Endothelial cell (in vitro differentiated cells): ENCODE measurements around the gene MCFD2. TPM values are rescaled to one million over a fixed set of nuclear protein-coding genes. Genes with fewer than 3 reads are reported as not detected.

Experiments used
- DNase-seq: peaks from one replicate; pipeline ENCODE4 v3.0.0; 2021; ENCODE audit warnings: low spot score
- H3K27ac Mint-ChIP-seq: one replicate; pipeline ENCODE4 v1.8.0; 2021; ENCODE audit warnings: mixed read lengths, inconsistent platforms; ENCODE audit not compliant: unreplicated experiment
- H3K27me3 Mint-ChIP-seq: one replicate; pipeline ENCODE4 v1.8.0; 2021; ENCODE audit warnings: mild to moderate bottlenecking, moderate library complexity, mixed read lengths, inconsistent platforms; ENCODE audit not compliant: unreplicated experiment
- H3K36me3 Mint-ChIP-seq: one replicate; pipeline ENCODE4 v1.8.0; 2021; ENCODE audit warnings: mild to moderate bottlenecking, low read depth, mixed read lengths, inconsistent platforms; ENCODE audit not compliant: unreplicated experiment
- H3K4me1 Mint-ChIP-seq: one replicate; pipeline ENCODE4 v1.8.0; 2021; ENCODE audit warnings: mild to moderate bottlenecking, mixed read lengths, inconsistent platforms; ENCODE audit not compliant: unreplicated experiment
- H3K4me3 Mint-ChIP-seq: one replicate; pipeline ENCODE4 v1.8.0; 2021; ENCODE audit warnings: mild to moderate bottlenecking, mixed read lengths, inconsistent platforms; ENCODE audit not compliant: unreplicated experiment
- H3K9me3 Mint-ChIP-seq: one replicate; pipeline ENCODE4 v1.8.0; 2021; ENCODE audit warnings: mixed read lengths, inconsistent platforms; ENCODE audit not compliant: unreplicated experiment
- total RNA-seq: library from RNA; stranded (reverse); fragmentation: NEBNext Ultra II Directional; extraction: Animal tissue kit (Norgen Biotek cat#: 25700); gene quantifications from one replicate; pipeline ENCODE4 v1.2.1, GENCODE V29; 2021; ENCODE audit not compliant: unreplicated experiment
- TF ChIP-seq, protein P1 (sequence below): fragments of 200-600 bp; sonication (generic); IDR thresholded peaks from one replicate; pipeline ENCODE4 v1.5.0; 2021; ENCODE audit warnings: antibody characterized with exemption; ENCODE audit not compliant: unreplicated experiment

The MCFD2 gene
- total RNA-seq, 1 donor from 2014 or later, result 121 TPM

DNA sequence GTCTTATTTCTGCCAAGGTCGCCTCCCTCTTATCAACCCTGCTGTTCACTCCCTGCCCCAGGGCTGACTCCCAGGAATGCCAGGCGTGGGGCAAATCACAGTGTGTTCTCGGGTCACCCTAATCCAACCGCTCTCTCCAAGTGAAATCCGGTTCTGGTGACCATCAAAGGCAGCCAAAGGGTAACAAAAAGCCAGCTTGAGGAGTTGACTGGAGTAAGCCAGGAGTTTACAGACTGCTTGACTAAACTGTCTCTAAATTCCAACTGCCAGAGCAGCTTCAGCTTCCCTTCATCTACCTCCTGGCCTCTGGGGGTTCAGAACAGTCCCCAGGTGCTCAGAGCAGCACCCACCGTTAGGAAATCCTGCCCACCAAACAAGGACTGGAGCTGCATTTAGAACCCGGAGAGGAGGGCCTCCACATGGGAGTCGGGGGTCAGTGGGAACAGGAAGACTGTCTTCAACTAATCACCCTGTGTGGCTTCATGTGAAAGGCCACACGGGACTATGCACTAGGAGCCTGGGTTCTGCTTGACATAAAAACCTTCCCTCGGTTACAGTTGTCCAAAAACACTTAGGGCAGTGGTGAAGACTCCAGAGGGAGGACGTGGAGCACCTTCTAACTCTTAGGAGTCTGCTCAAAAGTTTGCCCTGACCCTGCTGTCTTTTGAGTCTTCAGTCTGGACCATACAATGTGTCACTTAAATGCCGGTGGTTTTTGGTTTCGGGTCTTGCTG, 24.2 kb upstream of the MCFD2 start:
- DNase-seq, result no peak
- H3K27ac Mint-ChIP-seq, result no peak overlapping the region
- peaks cover 9% of the 10 kb centered on the region for H3K36me3 Mint-ChIP-seq

GRCh38 chr2:46937471-46937901, 21.9 kb upstream of the MCFD2 start:
- DNase-seq, result no peak
- Mint-ChIP-seq H3K27me3 (peaks cover 10% of the 10 kb centered on the region), H3K36me3 (peaks cover 9% of the 10 kb centered on the region), H3K27ac (no peak overlapping the region), H3K4me1 (peaks cover 7% of the 10 kb centered on the region), H3K9me3 (no peaks in the 10 kb centered on the region), H3K4me3 (no peak overlapping the region)
- TF ChIP-seq, protein P1, sequence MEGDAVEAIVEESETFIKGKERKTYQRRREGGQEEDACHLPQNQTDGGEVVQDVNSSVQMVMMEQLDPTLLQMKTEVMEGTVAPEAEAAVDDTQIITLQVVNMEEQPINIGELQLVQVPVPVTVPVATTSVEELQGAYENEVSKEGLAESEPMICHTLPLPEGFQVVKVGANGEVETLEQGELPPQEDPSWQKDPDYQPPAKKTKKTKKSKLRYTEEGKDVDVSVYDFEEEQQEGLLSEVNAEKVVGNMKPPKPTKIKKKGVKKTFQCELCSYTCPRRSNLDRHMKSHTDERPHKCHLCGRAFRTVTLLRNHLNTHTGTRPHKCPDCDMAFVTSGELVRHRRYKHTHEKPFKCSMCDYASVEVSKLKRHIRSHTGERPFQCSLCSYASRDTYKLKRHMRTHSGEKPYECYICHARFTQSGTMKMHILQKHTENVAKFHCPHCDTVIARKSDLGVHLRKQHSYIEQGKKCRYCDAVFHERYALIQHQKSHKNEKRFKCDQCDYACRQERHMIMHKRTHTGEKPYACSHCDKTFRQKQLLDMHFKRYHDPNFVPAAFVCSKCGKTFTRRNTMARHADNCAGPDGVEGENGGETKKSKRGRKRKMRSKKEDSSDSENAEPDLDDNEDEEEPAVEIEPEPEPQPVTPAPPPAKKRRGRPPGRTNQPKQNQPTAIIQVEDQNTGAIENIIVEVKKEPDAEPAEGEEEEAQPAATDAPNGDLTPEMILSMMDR, result peak; percentile 47

More for the DNA sequence above, 24.2 kb upstream of the MCFD2 start:
- TF ChIP-seq, protein P1, result no peak
- Mint-ChIP-seq H3K4me1 (peaks cover 7% of the 10 kb centered on the region), H3K27me3 (peaks cover 10% of the 10 kb centered on the region), H3K4me3 (no peak overlapping the region), H3K9me3 (no peaks in the 10 kb centered on the region)

GRCh38 chr2:46936566-46936965, 21.0 kb upstream of the MCFD2 start:
- Mint-ChIP-seq H3K36me3 (peaks cover 4% of the 10 kb centered on the region), H3K9me3 (no peaks in the 10 kb centered on the region), H3K4me3 (no peak overlapping the region), H3K27me3 (peaks cover 10% of the 10 kb centered on the region), H3K4me1 (peaks cover 3% of the 10 kb centered on the region), H3K27ac (no peak overlapping the region)
- TF ChIP-seq, protein P1, result no peak
- DNase-seq, result no peak

DNA sequence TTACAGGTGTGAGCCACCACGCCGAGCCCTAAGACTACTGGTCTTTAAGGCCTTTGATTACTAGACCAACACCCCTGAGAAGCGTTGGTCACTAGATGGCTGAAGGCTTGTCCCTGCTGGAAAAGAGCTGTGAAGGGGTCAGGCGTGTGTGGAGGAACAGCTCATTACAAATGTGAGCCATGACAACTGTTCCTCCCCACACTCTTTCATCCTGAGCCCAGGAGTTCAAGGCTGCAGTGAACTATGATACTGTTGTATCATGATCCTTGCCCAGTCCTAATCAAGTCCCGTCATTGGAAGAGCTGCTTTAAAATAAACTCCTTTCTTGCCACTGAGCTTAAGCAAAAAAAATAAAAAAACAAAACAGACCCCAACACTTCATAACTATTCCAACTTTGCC, 19.5 kb upstream of the MCFD2 start:
- no peak for DNase-seq
- no peaks in the 10 kb centered on the region for H3K9me3 Mint-ChIP-seq
- H3K36me3 Mint-ChIP-seq, result no peaks in the 10 kb centered on the region
- H3K27me3 Mint-ChIP-seq, result peaks cover 9% of the 10 kb centered on the region
- TF ChIP-seq, protein P1, result no peak
- no peak overlapping the region for H3K27ac Mint-ChIP-seq
- H3K4me1 Mint-ChIP-seq, result no peaks in the 10 kb centered on the region
- no peak overlapping the region for H3K4me3 Mint-ChIP-seq

DNA sequence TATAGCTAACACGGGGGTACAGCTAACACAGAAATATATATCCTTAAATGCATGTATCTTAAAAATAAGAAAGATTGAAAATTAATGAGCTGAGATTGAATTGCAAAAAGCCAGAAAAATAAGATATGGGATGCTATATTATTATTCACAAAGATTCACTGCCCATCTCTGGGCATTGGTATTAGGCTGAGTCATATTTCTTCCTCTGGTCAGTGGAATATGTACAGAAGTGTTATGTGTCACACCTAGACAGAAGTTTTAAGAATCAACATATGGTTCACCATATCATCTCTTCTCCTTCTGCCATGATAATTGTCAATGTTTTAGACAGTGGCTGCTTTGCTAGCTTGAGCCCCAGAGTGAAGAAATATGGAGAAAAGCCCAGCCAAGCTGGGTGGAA, 14.0 kb upstream of the MCFD2 start:
- Mint-ChIP-seq H3K9me3 (peaks cover 10% of the 10 kb centered on the region), H3K27me3 (peaks cover 2% of the 10 kb centered on the region), H3K27ac (no peak overlapping the region), H3K4me1 (no peaks in the 10 kb centered on the region), H3K36me3 (peaks cover 13% of the 10 kb centered on the region), H3K4me3 (no peak overlapping the region)
- DNase-seq, result no peak
- TF ChIP-seq, protein P1, result no peak
